ENCODE results near the gene FAM171A1. TPM values are rescaled to one million over a fixed set of nuclear protein-coding genes. Genes with fewer than 3 reads are reported as not detected.

FAM171A1 gene
- total and polyA plus RNA-seq, 2 donors (not counting 1 experiment from before 2014, with no cell fraction given) = 0.09 TPM; not detected in 1

DNA sequence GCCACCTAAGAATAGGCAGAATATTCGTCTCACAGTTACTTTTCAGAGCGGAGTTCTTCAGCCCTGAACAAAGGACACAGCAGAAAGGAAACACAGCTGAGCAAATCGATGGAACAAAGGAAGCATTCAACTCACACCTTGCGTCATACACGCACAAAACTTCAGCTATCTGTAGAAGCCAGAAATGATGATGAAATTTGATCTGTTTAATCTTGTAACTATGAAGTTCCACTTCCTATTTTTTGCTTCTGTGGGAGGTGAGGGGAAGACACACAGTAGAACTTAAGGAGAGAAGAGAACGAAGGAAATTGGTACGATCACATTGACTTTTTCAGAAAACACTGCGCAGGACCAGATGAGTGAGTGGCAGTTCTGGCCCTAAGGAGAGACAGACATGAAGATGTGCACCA, 26.2 kb downstream of the FAM171A1 start:
- H3K9ac ChIP-seq (ENCODE audit: low read length) = no peak overlapping the region
- no peaks in the 10 kb centered on the region for H3K9me3 Mint-ChIP-seq (ENCODE audit: insufficient read depth)
- ChIA-PET CTCF (no interaction called here), POLR2A (no interaction called here)
- H3K36me3 ChIP-seq (replicated peaks in 1 of 2; ENCODE audit: control extremely low read depth in 1 of 2, control insufficient read depth in 1 of 2, extremely low read depth in 1 of 2, insufficient read depth in 2 of 2, low read length in 1 of 2) = no peaks in the 10 kb centered on the region
- no peaks in the 10 kb centered on the region for H3K4me1 ChIP-seq (ENCODE audit: control insufficient read depth in 2 of 2, insufficient read depth in 2 of 2, low read length in 2 of 2)
- H3K9me3 ChIP-seq (ENCODE audit: control extremely low read depth in 1 of 3, control insufficient read depth in 2 of 3, insufficient read depth in 1 of 3, low read length in 2 of 3) = no peaks in the 10 kb centered on the region
- no peak overlapping the region for H3K4me3 ChIP-seq (ENCODE audit: control extremely low read depth in 1 of 5, extremely low read depth in 1 of 5, insufficient read depth in 1 of 5, low read depth in 2 of 5, low read length in 4 of 5)
- DNase-seq (no peak), ATAC-seq (ENCODE audit: low read depth) (no peak)
- peaks cover 37% of the 10 kb centered on the region for H3K27me3 Mint-ChIP-seq
- no peaks in the 10 kb centered on the region for H3K79me2 ChIP-seq (ENCODE audit: control insufficient read depth, insufficient read depth, low read length)
- 63% methylated on average over 5 of the region's 8 CpGs for WGBS (ENCODE audit: insufficient coverage)
- intact Hi-C loops (cut with micrococcal nuclease) = no loop called here
- H3K4me2 ChIP-seq (replicated peaks; ENCODE audit: low read depth, low read length, poor library complexity, severe bottlenecking) = no peak overlapping the region
- no peak overlapping the region for H3K4me3 Mint-ChIP-seq
- H3K4me1 Mint-ChIP-seq = no peaks in the 10 kb centered on the region
- no peak overlapping the region for H3K27ac Mint-ChIP-seq
- TF ChIP-seq EZH2 (IDR thresholded peaks at IDR 0.05; ENCODE audit: borderline replicate concordance, insufficient read depth, low read depth, low read length, poor library complexity, severe bottlenecking) = no peak
- H3K27ac ChIP-seq (ENCODE audit: low read length in 2 of 2) = no peak overlapping the region
- peaks cover 0 to 2% (median 0%) of the 10 kb centered on the region in 4 experiments for H3K27me3 ChIP-seq (replicated peaks in 1 of 4; ENCODE audit: control extremely low read depth in 1 of 4, control insufficient read depth in 3 of 4, insufficient read depth in 4 of 4, low read length in 3 of 4)
- no peak overlapping the region for H2AFZ ChIP-seq (ENCODE audit: insufficient read depth, low read depth, low read length, poor library complexity, severe bottlenecking)
- H4K20me1 ChIP-seq (ENCODE audit: control insufficient read depth, insufficient read depth, low read length, poor library complexity, severe bottlenecking) = no peaks in the 10 kb centered on the region

DNA sequence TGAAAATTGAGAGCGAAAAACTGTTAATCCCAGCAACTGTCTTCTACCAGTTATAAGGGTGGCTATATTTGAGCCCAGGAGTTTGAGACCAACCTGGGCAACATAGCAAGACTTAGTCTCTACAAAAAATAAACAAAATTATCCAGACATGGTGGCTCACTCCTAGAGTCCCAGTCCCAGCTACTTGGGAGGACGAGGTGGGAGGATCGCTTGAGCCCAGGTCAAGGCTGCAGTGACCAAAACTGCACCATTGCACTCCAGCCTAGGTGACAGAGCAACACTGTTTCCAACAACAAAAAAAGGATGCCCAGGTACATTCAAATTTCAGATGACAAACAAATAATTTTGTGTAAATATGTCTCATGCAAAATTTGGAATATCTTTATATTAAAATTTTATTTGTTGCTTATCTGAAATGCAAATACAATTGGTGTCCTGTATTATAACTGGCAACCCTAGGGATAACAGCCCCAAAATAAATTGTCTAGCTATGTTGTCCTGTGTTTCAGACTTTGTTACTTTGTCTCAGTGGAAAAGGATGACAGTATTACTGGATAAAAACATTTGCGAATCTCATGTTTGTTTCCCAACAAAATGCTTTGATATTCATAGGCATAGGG, 26.7 kb downstream of the FAM171A1 start:
- WGBS (ENCODE audit: insufficient coverage) = 96% methylated on average over 3 of the region's 4 CpGs
- intact Hi-C loops (cut with micrococcal nuclease) = no loop called here
- H3K27ac ChIP-seq (ENCODE audit: low read length in 2 of 2) = no peak overlapping the region
- ATAC-seq (ENCODE audit: low read depth) (no peak), DNase-seq (no peak)
- H3K4me2 ChIP-seq (replicated peaks; ENCODE audit: low read depth, low read length, poor library complexity, severe bottlenecking) = no peak overlapping the region
- H3K4me1 ChIP-seq (ENCODE audit: control insufficient read depth in 2 of 2, insufficient read depth in 2 of 2, low read length in 2 of 2) = no peaks in the 10 kb centered on the region
- Mint-ChIP-seq H3K27me3 (peaks cover 39% of the 10 kb centered on the region), H3K4me1 (no peaks in the 10 kb centered on the region), H3K4me3 (no peak overlapping the region), H3K9me3 (ENCODE audit: insufficient read depth) (no peaks in the 10 kb centered on the region), H3K27ac (no peak overlapping the region)
- POLR2A ChIA-PET = no interaction called here
- no peaks in the 10 kb centered on the region for H3K79me2 ChIP-seq (ENCODE audit: control insufficient read depth, insufficient read depth, low read length)
- TF ChIP-seq EZH2 (IDR thresholded peaks at IDR 0.05; ENCODE audit: borderline replicate concordance, insufficient read depth, low read depth, low read length, poor library complexity, severe bottlenecking) = no peak
- TF ChIP-seq, protein P1, sequence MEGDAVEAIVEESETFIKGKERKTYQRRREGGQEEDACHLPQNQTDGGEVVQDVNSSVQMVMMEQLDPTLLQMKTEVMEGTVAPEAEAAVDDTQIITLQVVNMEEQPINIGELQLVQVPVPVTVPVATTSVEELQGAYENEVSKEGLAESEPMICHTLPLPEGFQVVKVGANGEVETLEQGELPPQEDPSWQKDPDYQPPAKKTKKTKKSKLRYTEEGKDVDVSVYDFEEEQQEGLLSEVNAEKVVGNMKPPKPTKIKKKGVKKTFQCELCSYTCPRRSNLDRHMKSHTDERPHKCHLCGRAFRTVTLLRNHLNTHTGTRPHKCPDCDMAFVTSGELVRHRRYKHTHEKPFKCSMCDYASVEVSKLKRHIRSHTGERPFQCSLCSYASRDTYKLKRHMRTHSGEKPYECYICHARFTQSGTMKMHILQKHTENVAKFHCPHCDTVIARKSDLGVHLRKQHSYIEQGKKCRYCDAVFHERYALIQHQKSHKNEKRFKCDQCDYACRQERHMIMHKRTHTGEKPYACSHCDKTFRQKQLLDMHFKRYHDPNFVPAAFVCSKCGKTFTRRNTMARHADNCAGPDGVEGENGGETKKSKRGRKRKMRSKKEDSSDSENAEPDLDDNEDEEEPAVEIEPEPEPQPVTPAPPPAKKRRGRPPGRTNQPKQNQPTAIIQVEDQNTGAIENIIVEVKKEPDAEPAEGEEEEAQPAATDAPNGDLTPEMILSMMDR (IDR thresholded peaks at IDR 0.05) = no peak
- no peak overlapping the region for H2AFZ ChIP-seq (ENCODE audit: insufficient read depth, low read depth, low read length, poor library complexity, severe bottlenecking)
- no peaks in the 10 kb centered on the region for H3K9me3 ChIP-seq (ENCODE audit: control extremely low read depth in 1 of 3, control insufficient read depth in 2 of 3, insufficient read depth in 1 of 3, low read length in 2 of 3)
- CTCF ChIA-PET = no interaction called here
- no peak overlapping the region for H3K4me3 ChIP-seq (ENCODE audit: control extremely low read depth in 1 of 5, extremely low read depth in 1 of 5, insufficient read depth in 1 of 5, low read depth in 2 of 5, low read length in 4 of 5)
- H3K36me3 ChIP-seq (replicated peaks in 1 of 2; ENCODE audit: control extremely low read depth in 1 of 2, control insufficient read depth in 1 of 2, extremely low read depth in 1 of 2, insufficient read depth in 2 of 2, low read length in 1 of 2) = no peaks in the 10 kb centered on the region
- no peaks in the 10 kb centered on the region for H4K20me1 ChIP-seq (ENCODE audit: control insufficient read depth, insufficient read depth, low read length, poor library complexity, severe bottlenecking)
- H3K27me3 ChIP-seq (replicated peaks in 1 of 4; ENCODE audit: control extremely low read depth in 1 of 4, control insufficient read depth in 3 of 4, insufficient read depth in 4 of 4, low read length in 3 of 4) = peaks cover 0 to 2% (median 0%) of the 10 kb centered on the region in 4 experiments
- no peak overlapping the region for H3K9ac ChIP-seq (ENCODE audit: low read length)
